Endothelial cell of umbilical vein (primary cell): ENCODE results near the gene VSIR. TPM values are rescaled to one million over a fixed set of nuclear protein-coding genes. Genes with fewer than 3 reads are reported as not detected.

ENCODE experiments used
- BruUV-seq: library from RNA; stranded (reverse); fragments of 400-500 nt; replicated peaks from 2 replicates; lab custom pipeline; 2021; lab: Mats Ljungman, UMichigan
- CTCF ChIA-PET: fragments of 300-600, 350-600 bp; sonication (Branson Sonifier 250); formaldehyde crosslinking; loops from one replicate; lab custom pipeline; 2021; ENCODE audit warnings: antibody characterized with exemption, inconsistent platforms; lab: Charles Lee
- POLR2A ChIA-PET: fragments of 300-600, 350-600 bp; sonication (Branson Sonifier 250); formaldehyde crosslinking; loops from one replicate; lab custom pipeline; 2021; ENCODE audit warnings: antibody characterized with exemption, inconsistent platforms; lab: Charles Lee
- DNase-seq: peaks from one replicate; pipeline ENCODE4 v3.0.0-alpha.2; 2011; ENCODE audit warnings: low read depth, low spot score
- FAIRE-seq: peaks from 2 replicates; lab custom pipeline; 2011; peaks lifted over from hg19 to GRCh38; lab: Jason Lieb, UNC
- H2AFZ ChIP-seq: 2 replicates; pipeline ENCODE4 v1.6.0; 2012; ENCODE audit warnings: low read depth, low read length, control low read depth, inconsistent platforms
- H3K27ac ChIP-seq: 2 replicates; pipeline ENCODE4 v1.5.1; 2011; ENCODE audit warnings: low read depth, mild to moderate bottlenecking, control low read depth, low read length, moderate library complexity; ENCODE audit not compliant: insufficient read depth
- H3K27me3 ChIP-seq, 2 experiments: 2 replicates each; pipeline versions ENCODE4 v1.6.0 to v1.6.1; 2011; ENCODE audit warnings: low read length in 2 of 2, mixed read lengths in 1 of 2; ENCODE audit not compliant: control insufficient read depth in 2 of 2, insufficient read depth in 2 of 2
- H3K36me3 ChIP-seq, 2 experiments: 2 replicates in 1 of 2; 3 replicates in 1 of 2; pipeline ENCODE4 v1.5.1; 2011; ENCODE audit warnings: low read length in 2 of 2, mild to moderate bottlenecking in 1 of 2, moderate library complexity in 1 of 2; ENCODE audit not compliant: control insufficient read depth in 2 of 2, insufficient read depth in 2 of 2; ENCODE audit errors: extremely low read depth in 1 of 2
- H3K4me1 ChIP-seq: 3 replicates; pipeline ENCODE4 v1.5.1; 2011; ENCODE audit warnings: mild to moderate bottlenecking, low read length; ENCODE audit not compliant: control insufficient read depth, insufficient read depth; ENCODE audit errors: extremely low read depth
- H3K4me2 ChIP-seq: 2 replicates; pipeline ENCODE4 v1.6.1; 2011; ENCODE audit warnings: low read length, control low read depth, mixed read lengths; ENCODE audit not compliant: insufficient read depth
- H3K4me3 ChIP-seq, 3 experiments: fragments of 200-600 bp in 1 of 3; sonication (generic), shearing (Covaris generic) in 1 of 3; replicated peaks in 1 of 3; 2 replicates each; pipeline ENCODE4 v1.5.1; 2011 to 2016; ENCODE audit warnings: control low read depth in 3 of 3, low read length in 3 of 3, mild to moderate bottlenecking in 2 of 3, inconsistent platforms in 1 of 3, low read depth in 1 of 3, moderate library complexity in 1 of 3; ENCODE audit not compliant: insufficient read depth in 1 of 3
- H3K79me2 ChIP-seq: 2 replicates; pipeline ENCODE4 v1.6.0; 2012; ENCODE audit warnings: low read length, inconsistent platforms; ENCODE audit not compliant: control insufficient read depth, insufficient read depth
- H3K9ac ChIP-seq: replicated peaks from 2 replicates; pipeline ENCODE3; 2011; ENCODE audit warnings: low read length, control low read depth; ENCODE audit not compliant: insufficient read depth; ENCODE audit errors: extremely low read depth
- H3K9me1 ChIP-seq: replicated peaks from 3 replicates; pipeline ENCODE4 v1.6.0; 2011; ENCODE audit warnings: mild to moderate bottlenecking, low read length; ENCODE audit not compliant: control insufficient read depth, insufficient read depth; ENCODE audit errors: extremely low read depth
- H3K9me3 ChIP-seq: replicated peaks from 2 replicates; pipeline ENCODE4 v1.5.1; 2012; ENCODE audit warnings: low read length, inconsistent platforms; ENCODE audit not compliant: control insufficient read depth, insufficient read depth
- H4K20me1 ChIP-seq: replicated peaks from 2 replicates; pipeline ENCODE3; 2011; ENCODE audit warnings: mild to moderate bottlenecking, low read length; ENCODE audit not compliant: control insufficient read depth, insufficient read depth; ENCODE audit errors: extremely low read depth
- CTCF ChIP-seq, 2 donors: IDR thresholded peaks; 1 replicate in 1 of 2; 2 replicates in 1 of 2; pipeline ENCODE4 v1.5.1; 2011; ENCODE audit warnings: low read length in 2 of 2, mild to moderate bottlenecking in 2 of 2, moderate library complexity in 2 of 2, control low read depth in 1 of 2, inconsistent platforms in 1 of 2, low read depth in 1 of 2; ENCODE audit not compliant: insufficient read depth in 1 of 2; ENCODE audit errors: extremely low read depth in 1 of 2
- EZH2 ChIP-seq: IDR thresholded peaks from 2 replicates; pipeline ENCODE4 v1.6.1; 2012; ENCODE audit warnings: borderline replicate concordance, low read depth, mild to moderate bottlenecking, moderate library complexity, low read length, inconsistent platforms; ENCODE audit not compliant: severe bottlenecking
- FOS ChIP-seq: IDR thresholded peaks from 2 replicates; pipeline ENCODE4 v1.6.1; 2011; ENCODE audit warnings: mild to moderate bottlenecking, low read length, moderate library complexity, borderline replicate concordance; ENCODE audit not compliant: insufficient read depth
- GATA2 ChIP-seq: IDR thresholded peaks from 2 replicates; pipeline ENCODE4 v1.7.0; 2011; ENCODE audit warnings: low read depth, mild to moderate bottlenecking, moderate library complexity, mixed read lengths, low read length; ENCODE audit not compliant: insufficient read length, insufficient read depth
- JUN ChIP-seq: IDR thresholded peaks from 2 replicates; pipeline ENCODE4 v1.6.1; 2011; ENCODE audit warnings: borderline replicate concordance, low read depth; ENCODE audit not compliant: insufficient read length, insufficient read depth
- MAX ChIP-seq: IDR thresholded peaks from 2 replicates; pipeline ENCODE4 v1.6.1; 2011; ENCODE audit not compliant: insufficient read depth, insufficient read length
- MYC ChIP-seq: IDR thresholded peaks from one replicate; pipeline ENCODE4 v1.6.1; 2011; ENCODE audit warnings: mild to moderate bottlenecking, low read depth, low read length
- POLR2A ChIP-seq: IDR thresholded peaks from 2 replicates; pipeline ENCODE4 v1.6.1; 2012; ENCODE audit warnings: low read depth, mild to moderate bottlenecking, control low read depth, low read length
- POLR2AphosphoS5 ChIP-seq: IDR thresholded peaks from 2 replicates; pipeline ENCODE4 v1.6.1; 2012; ENCODE audit warnings: low read depth, mild to moderate bottlenecking, control low read depth, low read length, moderate library complexity; ENCODE audit not compliant: insufficient read depth
- dilution Hi-C: fragments of 300-500 bp; cut with MboI; formaldehyde crosslinking; loops from one replicate; pipeline ENCODE4 v1.15.0; 2019; ENCODE audit warnings: low sequenced_read_pairs; ENCODE audit not compliant: extremely low pct_ligation_motif_present
- intact Hi-C: fragments of 100-400 bp; cut with micrococcal nuclease; formaldehyde crosslinking; loops from one replicate; pipeline ENCODE4 v1.10.0; 2022
- polyA plus RNA-seq, 4 experiments: library from polyadenylated mRNA; depleted of rRNA in 3 of 4; stranded (reverse) in 3 of 4; unstranded in 1 of 4; fragments of >200 nt; gene quantifications; 2 replicates each; pipeline versions ENCODE4 v1.2.1 to v1.2.3, GENCODE V29; 2011 to 2012; ENCODE audit warnings: missing spikeins in 1 of 4
- total RNA-seq: library from RNA; stranded (reverse); gene quantifications from 2 replicates; pipeline ENCODE4 v1.2.3, GENCODE V29; 2021

VSIR gene
- total and polyA plus RNA-seq, 2 donors (not counting 3 experiments of a cell fraction or from before 2014, with no cell fraction given): 4.9 to 6.3 TPM

GRCh38 chr10:71767420-71768035, 5.8 kb downstream of the VSIR start:
- POLR2A ChIA-PET: interaction anchor here (1.1 kb wide), 1 partner anchor 10 kb away, joined by 3 read pairs; no protein-coding TSS in a partner anchor
- no peak overlapping the region for H3K4me3 ChIP-seq
- no peaks in the 10 kb centered on the region for H3K9me3 ChIP-seq
- H3K27me3 ChIP-seq: no peaks in the 10 kb centered on the region
- H3K4me2 ChIP-seq: peak overlapping the region; percentile 18
- BruUV-seq: no TSS peak
- peak overlapping the region; percentile 58 for H2AFZ ChIP-seq
- no peak for TF ChIP-seq MAX
- TF ChIP-seq GATA2: peak; percentile 67
- TF ChIP-seq FOS: no peak
- no peak for TF ChIP-seq EZH2
- TF ChIP-seq JUN: no peak
- TF ChIP-seq POLR2AphosphoS5: peak; percentile 62
- no peak for TF ChIP-seq CTCF (IDR thresholded peaks at IDR 0.05; ENCODE audit: extremely low read depth in 1 of 2, insufficient read depth in 1 of 2, low read depth in 1 of 2, low read length in 2 of 2)
- TF ChIP-seq MYC: no peak
- TF ChIP-seq POLR2A: no peak
- FAIRE-seq (peak; percentile 88), DNase-seq (peak; percentile 43)
- no peaks in the 10 kb centered on the region for H3K79me2 ChIP-seq
- peaks cover 37% of the 10 kb centered on the region for H3K4me1 ChIP-seq
- dilution Hi-C loops (no loop called here), intact Hi-C loops (loop anchor here (2.0 kb wide), 2 partner anchors 19 to 43 kb away; no protein-coding TSS in a partner anchor)
- no peaks in the 10 kb centered on the region for H3K9me1 ChIP-seq
- H3K27ac ChIP-seq: peak overlapping the region; percentile 79
- no peaks in the 10 kb centered on the region for H4K20me1 ChIP-seq
- CTCF ChIA-PET: interaction anchor here (0.5 to 2.3 kb wide), 9 partner anchors 10 to 197 kb away, joined by 3 to 10 read pairs (median 5); no protein-coding TSS in a partner anchor
- H3K36me3 ChIP-seq: no peaks in the 10 kb centered on the region
- H3K9ac ChIP-seq: peak overlapping the region; percentile 45
